SH-SY5Y (cell line): ENCODE results near the gene CAMK2A.

Experiments used
- GATA2 ChIP-seq: IDR thresholded peaks from 2 replicates; pipeline ENCODE4 v1.6.1; 2011; ENCODE audit warnings: mild to moderate bottlenecking, low read depth, low read length
- GATA3 ChIP-seq: IDR thresholded peaks from 2 replicates; pipeline ENCODE4 v1.6.1; 2011; ENCODE audit warnings: low read depth, mild to moderate bottlenecking, low read length, moderate library complexity

GRCh38 chr5:150172145-150172544, 117.4 kb downstream of the CAMK2A start:
- TF ChIP-seq GATA3 (no peak), GATA2 (no peak)
